ENCODE measurements around the gene SCAMP2.

The SCAMP2 gene

DNA sequence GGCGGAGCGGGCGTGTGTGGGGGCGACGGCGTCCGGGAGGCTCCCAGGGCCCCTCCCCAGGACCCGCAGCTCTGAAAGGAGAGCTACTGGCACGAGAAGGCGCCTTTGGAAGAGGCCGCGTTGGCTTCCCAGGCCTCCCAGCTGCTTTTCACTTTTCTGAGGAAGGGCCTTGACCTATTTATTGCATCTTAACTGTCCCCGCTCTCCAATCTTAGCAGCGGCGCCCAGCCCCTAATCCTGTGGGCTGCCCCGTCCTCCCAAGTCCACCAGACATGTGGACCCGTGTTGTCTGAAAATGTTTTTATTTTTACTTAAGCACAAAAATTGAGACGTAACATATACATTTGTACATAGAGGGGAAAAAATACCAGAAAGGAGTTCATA, 29.7 kb downstream of the SCAMP2 start:
- peak overlapping the region; percentile 53 for H3K4me3 ChIP-seq (ENCODE audit: low read depth, low read length)
- TF ChIP-seq, protein P1, sequence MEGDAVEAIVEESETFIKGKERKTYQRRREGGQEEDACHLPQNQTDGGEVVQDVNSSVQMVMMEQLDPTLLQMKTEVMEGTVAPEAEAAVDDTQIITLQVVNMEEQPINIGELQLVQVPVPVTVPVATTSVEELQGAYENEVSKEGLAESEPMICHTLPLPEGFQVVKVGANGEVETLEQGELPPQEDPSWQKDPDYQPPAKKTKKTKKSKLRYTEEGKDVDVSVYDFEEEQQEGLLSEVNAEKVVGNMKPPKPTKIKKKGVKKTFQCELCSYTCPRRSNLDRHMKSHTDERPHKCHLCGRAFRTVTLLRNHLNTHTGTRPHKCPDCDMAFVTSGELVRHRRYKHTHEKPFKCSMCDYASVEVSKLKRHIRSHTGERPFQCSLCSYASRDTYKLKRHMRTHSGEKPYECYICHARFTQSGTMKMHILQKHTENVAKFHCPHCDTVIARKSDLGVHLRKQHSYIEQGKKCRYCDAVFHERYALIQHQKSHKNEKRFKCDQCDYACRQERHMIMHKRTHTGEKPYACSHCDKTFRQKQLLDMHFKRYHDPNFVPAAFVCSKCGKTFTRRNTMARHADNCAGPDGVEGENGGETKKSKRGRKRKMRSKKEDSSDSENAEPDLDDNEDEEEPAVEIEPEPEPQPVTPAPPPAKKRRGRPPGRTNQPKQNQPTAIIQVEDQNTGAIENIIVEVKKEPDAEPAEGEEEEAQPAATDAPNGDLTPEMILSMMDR (IDR thresholded peaks at IDR 0.05; ENCODE audit: low read depth, low read length, missing control alignments) = no peak
- DNase-seq (ENCODE audit: low read depth) = no peak

DNA sequence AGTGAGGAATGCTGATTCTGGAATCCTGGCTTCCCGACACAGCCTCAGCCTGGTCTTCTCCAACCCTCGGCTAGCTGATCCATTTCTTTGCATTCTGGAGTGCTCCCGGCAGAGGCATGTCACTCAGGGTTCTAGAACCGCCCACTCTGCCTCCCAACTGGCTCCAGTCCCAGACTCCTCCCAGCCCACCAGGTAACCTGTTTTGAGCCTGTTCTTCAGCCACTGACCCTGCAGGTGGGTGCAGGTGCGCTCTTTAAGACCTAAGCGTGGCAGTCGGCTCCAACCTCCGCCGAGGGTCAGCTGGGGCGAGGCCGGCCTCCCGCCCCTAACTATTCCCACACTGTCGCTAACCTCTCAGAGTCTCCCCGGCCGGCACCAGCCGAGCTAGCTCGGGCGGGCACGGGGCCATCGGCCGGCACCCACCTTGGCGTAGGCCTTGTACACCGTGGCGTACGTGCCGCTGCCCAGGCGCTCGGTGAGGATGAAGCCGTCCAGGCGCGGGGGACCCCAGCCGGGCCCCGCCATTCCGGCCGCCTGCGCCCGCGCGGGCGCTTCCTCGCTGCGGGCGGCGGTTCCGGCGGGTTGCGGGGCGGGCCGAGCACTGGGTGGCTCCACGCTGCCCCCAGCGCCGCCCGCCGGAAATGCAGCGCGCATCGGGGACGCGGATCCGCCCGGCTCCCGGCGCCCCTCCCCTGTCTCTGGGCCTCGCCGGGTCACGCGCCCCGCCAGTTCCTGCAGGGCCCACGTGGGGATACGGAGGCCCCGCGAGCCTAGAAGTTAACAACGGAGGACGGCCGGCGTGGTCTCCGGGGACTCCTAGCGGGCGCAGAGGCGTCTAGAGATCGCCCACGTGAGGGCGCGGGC, 30.4 kb downstream of the SCAMP2 start, which contains the start of gene ULK3:
TSS of gene ULK3 (minus strand) at position 576 of the 864 bp plus-strand sequence. CDS start at position 525, 51 bp downstream.
- DNase-seq (ENCODE audit: low read depth) = peak; percentile 48
- TF ChIP-seq, protein P1 (IDR thresholded peaks at IDR 0.05; ENCODE audit: low read depth, low read length, missing control alignments) = peak; percentile 57
- peak within 1 kb of the TSS; percentile 86 for H3K4me3 ChIP-seq (ENCODE audit: low read depth, low read length)

DNA sequence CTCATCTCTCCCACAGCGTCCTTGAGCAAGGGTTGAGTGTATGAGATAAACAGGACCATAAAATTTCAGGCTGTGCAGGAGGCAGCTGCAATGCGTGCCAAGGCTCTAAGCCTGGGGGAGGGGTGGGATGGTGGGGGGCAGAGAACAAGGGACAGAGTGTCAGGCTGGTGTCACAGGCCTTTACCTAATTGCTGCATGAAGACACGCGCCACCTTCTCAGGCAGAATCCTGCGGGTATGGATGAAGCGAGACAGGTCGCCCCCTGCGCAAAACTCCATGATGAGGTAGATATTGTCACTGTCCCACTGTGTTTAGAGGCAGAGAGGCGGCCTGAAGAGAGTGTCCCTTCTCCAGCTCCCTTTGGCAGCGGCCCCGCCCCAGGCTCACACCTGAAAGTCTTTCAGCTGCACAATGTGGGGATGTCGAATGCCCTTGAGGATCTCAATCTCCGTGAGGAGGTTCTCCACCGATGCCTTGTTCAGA, 31.2 kb downstream of the SCAMP2 start:
- H3K4me3 ChIP-seq (ENCODE audit: low read depth, low read length) = peak overlapping the region; percentile 86

DNA sequence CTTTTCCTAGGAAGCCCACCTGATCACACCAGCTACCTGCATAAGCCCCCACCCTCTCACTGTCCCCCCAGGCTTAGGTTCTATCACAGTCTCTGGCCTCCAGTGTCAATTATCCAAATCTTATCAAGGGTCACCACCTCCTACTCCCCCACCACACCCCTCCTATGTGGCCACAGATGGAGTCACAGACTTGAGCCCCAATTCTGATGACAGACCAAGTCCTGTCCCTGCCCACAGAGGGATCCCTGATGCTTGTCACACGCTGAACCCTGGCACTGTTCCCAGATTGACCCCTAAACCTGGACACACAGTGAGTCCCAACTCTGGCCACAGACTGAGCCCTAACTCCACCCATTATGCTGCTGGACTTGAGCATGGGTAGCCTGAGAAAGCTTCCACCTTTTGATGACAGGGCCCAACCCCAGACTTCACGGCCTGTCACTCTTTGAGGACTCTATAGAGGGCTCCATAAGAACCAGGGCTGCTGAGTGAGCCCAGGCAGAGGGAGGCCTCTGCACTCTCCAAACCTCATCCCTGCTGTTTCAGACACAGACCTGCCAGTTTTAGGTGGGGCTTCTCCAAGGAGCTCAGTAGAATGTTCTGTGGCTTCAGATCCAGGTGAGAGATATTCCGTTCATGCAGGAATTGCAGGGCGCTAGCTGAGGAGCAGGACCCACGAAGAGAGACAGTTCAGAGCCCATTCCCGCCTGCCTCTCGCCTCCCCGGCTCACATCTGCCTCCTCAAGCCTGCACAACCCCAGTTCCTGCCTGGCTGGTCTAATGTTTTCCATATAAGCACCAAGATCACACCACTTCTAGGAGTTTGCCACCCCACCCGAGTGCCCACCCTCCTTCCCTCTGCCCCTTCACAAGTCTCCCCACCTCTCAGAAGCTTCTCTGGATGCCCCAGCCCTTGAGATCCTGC, 32.1 kb downstream of the SCAMP2 start:
- TF ChIP-seq, protein P1 (IDR thresholded peaks at IDR 0.05; ENCODE audit: low read depth, low read length, missing control alignments) = no peak
- no peak overlapping the region for H3K4me3 ChIP-seq (ENCODE audit: low read depth, low read length)
- no peak for DNase-seq (ENCODE audit: low read depth)

More for the DNA sequence above, 31.2 kb downstream of the SCAMP2 start:
- TF ChIP-seq, protein P1 (IDR thresholded peaks at IDR 0.05; ENCODE audit: low read depth, low read length, missing control alignments) = no peak
- no peak for DNase-seq (ENCODE audit: low read depth)

DNA sequence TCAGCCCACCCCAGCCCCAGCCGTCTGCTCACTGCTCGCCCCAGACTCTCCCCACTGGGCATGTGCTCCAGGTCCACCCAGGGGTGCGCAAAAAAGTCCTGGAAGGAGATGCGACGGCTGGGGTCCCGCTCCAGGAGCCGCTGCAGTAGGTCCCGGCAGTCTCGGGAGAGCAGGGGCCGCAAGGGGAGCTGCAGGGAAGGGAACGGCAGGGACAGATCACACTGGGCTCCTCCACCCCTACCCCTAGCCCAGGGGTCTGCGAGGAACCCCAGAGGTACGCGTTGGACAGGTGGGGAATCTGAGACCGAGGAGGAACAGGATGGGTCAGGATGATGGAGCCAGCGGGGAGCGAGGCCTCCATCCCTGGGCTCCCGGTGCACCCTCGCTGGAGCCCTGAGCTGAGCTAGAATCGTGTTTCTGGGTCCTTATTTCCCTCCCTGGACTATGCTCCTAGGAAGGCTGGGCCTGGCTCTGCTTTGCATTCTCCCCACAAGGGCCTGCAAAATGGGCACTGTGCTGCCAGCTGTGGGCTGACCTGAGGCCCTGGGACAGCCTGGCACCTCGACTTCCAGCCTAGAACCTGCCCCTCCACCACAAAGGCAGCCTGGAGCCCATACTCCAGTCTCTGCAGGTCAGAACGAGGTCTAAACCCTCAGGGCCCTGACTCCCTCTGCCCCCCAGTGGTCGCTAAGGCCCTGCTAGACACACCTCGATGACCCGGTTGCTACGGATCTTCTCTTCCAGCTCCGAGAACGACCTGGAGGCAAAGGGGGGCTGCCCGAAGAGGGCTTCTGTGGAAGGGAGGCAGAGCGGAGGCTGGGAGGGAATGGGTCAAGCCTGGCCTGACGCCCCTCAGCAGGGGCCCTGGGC, 33.4 kb downstream of the SCAMP2 start:
- TF ChIP-seq, protein P1 (IDR thresholded peaks at IDR 0.05; ENCODE audit: low read depth, low read length, missing control alignments) = peak; percentile 19
- no peak for DNase-seq (ENCODE audit: low read depth)
- H3K4me3 ChIP-seq (ENCODE audit: low read depth, low read length) = no peak overlapping the region

All from GM12864 (cell line).